ENCODE results near the gene SRSF11. TPM values are rescaled to one million over a fixed set of nuclear protein-coding genes. Genes with fewer than 3 reads are reported as not detected.

SRSF11 gene
- total RNA-seq, 1 donor from 2014 or later, result 281 TPM

DNA sequence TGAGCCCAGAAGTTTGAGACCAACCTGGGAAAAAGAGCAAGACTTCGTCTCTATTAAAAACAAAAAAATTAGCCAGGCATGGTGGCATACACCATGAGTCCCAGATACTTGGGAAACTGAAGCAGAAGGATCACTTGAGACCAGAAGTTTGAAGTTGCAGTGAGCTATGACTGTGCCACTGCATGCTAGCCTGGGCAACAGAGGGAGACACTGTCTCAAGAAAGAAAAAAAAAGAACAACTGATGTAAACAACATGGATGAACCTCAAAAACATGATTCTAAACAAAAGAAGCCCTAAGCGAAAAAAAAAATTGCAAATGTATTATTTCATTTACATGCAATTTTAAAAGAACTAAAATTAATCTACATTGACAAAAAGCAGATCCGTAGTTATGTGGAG, 24.8 kb upstream of the SRSF11 start:
- no peaks in the 10 kb centered on the region for H3F3A ChIP-seq (ENCODE audit: low read depth)
- peaks cover 95% of the 10 kb centered on the region for H3K79me2 ChIP-seq (ENCODE audit: low read depth)
- no peaks in the 10 kb centered on the region for H3K9me3 ChIP-seq (ENCODE audit: low read depth)
- H3K4me3 ChIP-seq, result no peak overlapping the region
- no peaks in the 10 kb centered on the region for H3K36me3 ChIP-seq
- Mint-ChIP-seq H3K27me3 (ENCODE audit: insufficient read depth, low read depth) (no peaks in the 10 kb centered on the region), H3K27ac (no peak overlapping the region), H3K36me3 (peaks cover 2% of the 10 kb centered on the region), H3K4me3 (no peak overlapping the region), H3K4me1 (no peaks in the 10 kb centered on the region), H3K9me3 (no peaks in the 10 kb centered on the region)
- no peaks in the 10 kb centered on the region for H3K27me3 ChIP-seq
- H3K27ac ChIP-seq, result no peak overlapping the region
- H3K4me1 ChIP-seq, result no peaks in the 10 kb centered on the region
- H2AFZ ChIP-seq (replicated peaks), result no peak overlapping the region
- no peak overlapping the region for H3K9ac ChIP-seq
- peaks cover 13% of the 10 kb centered on the region for H4K20me1 ChIP-seq (ENCODE audit: low read depth)
- no peak for DNase-seq (ENCODE audit: low spot score)
- no peak for TF ChIP-seq EZH2 (IDR thresholded peaks at IDR 0.05)
- TF ChIP-seq, protein P1, sequence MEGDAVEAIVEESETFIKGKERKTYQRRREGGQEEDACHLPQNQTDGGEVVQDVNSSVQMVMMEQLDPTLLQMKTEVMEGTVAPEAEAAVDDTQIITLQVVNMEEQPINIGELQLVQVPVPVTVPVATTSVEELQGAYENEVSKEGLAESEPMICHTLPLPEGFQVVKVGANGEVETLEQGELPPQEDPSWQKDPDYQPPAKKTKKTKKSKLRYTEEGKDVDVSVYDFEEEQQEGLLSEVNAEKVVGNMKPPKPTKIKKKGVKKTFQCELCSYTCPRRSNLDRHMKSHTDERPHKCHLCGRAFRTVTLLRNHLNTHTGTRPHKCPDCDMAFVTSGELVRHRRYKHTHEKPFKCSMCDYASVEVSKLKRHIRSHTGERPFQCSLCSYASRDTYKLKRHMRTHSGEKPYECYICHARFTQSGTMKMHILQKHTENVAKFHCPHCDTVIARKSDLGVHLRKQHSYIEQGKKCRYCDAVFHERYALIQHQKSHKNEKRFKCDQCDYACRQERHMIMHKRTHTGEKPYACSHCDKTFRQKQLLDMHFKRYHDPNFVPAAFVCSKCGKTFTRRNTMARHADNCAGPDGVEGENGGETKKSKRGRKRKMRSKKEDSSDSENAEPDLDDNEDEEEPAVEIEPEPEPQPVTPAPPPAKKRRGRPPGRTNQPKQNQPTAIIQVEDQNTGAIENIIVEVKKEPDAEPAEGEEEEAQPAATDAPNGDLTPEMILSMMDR (IDR thresholded peaks at IDR 0.05), result no peak
- no peak for TF ChIP-seq EZH2phosphoT487 (IDR thresholded peaks at IDR 0.05)
- no peak overlapping the region for H3K4me2 ChIP-seq

DNA sequence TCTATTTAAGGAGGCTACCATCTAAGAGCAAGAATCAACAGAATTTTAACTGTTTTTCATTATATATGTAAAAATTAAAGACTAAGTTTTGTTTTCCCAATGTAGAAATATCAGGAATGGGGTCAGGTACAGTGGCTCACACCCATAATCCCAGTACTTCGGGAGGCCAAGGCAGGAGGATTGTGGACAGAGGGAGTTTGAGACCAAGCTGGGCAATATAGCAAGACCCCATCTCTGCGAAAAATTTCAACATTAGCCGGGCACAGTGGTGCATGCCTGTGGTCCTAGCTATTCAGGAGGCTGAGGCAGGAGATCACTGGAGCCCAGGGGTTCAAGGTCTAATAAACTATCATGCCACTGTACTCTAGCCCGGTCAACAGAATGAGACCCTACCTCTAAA, 21.1 kb upstream of the SRSF11 start:
- no peaks in the 10 kb centered on the region for H3F3A ChIP-seq (ENCODE audit: low read depth)
- no peak overlapping the region for H3K4me3 ChIP-seq
- H3K27ac ChIP-seq, result no peak overlapping the region
- Mint-ChIP-seq H3K27ac (no peak overlapping the region), H3K9me3 (no peaks in the 10 kb centered on the region), H3K27me3 (ENCODE audit: insufficient read depth, low read depth) (no peaks in the 10 kb centered on the region), H3K36me3 (peaks cover 2% of the 10 kb centered on the region), H3K4me1 (peaks cover 15% of the 10 kb centered on the region), H3K4me3 (no peak overlapping the region)
- TF ChIP-seq EZH2 (IDR thresholded peaks at IDR 0.05) (no peak), EZH2phosphoT487 (IDR thresholded peaks at IDR 0.05) (no peak)
- TF ChIP-seq, protein P1 (IDR thresholded peaks at IDR 0.05), result no peak
- H3K79me2 ChIP-seq (ENCODE audit: low read depth), result peaks cover 94% of the 10 kb centered on the region
- no peaks in the 10 kb centered on the region for H3K27me3 ChIP-seq
- no peak overlapping the region for H3K4me2 ChIP-seq
- peaks cover 7% of the 10 kb centered on the region for H4K20me1 ChIP-seq (ENCODE audit: low read depth)
- no peak for DNase-seq (ENCODE audit: low spot score)
- H2AFZ ChIP-seq (replicated peaks), result no peak overlapping the region
- H3K9me3 ChIP-seq (ENCODE audit: low read depth), result no peaks in the 10 kb centered on the region
- H3K9ac ChIP-seq, result no peak overlapping the region
- H3K36me3 ChIP-seq, result no peaks in the 10 kb centered on the region
- H3K4me1 ChIP-seq, result peaks cover 8% of the 10 kb centered on the region

DNA sequence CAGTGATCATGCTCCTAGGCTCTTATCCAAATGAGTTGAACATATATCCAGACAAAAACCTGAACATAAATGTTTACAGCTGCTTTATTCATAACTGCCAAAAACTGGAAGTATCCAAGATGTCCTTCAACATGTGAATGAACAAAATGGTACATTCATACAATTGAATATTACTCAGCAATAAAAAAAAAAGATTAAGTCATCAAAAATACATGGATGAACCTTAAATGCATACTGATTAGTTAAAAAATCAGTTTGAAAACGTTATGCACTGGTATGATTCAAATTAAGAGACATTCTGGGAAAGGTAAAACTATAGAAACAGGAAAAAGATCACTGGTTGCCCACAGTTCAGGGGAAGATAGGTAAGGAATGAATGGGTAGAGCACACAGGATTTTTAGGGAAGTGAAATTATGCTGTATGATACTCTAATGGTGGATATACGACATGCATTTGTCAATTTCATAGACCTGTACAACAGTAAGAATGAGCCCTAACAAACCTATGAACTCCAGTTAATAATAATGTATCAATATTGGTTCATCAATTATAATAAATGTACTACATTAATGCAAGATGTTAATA, 18.9 kb upstream of the SRSF11 start:
- Histone ChIP-seq H3K4me1 (peaks cover 8% of the 10 kb centered on the region), H3K27me3 (no peaks in the 10 kb centered on the region), H3K9me3 (ENCODE audit: low read depth) (no peaks in the 10 kb centered on the region), H3K9ac (no peak overlapping the region), H4K20me1 (ENCODE audit: low read depth) (no peaks in the 10 kb centered on the region), H3K4me2 (no peak overlapping the region), H3K27ac (no peak overlapping the region), H2AFZ (replicated peaks) (no peak overlapping the region), H3K79me2 (ENCODE audit: low read depth) (peaks cover 95% of the 10 kb centered on the region), H3K4me3 (no peak overlapping the region), H3K36me3 (no peaks in the 10 kb centered on the region), H3F3A (ENCODE audit: low read depth) (peaks cover 5% of the 10 kb centered on the region)
- Mint-ChIP-seq H3K4me3 (no peak overlapping the region), H3K36me3 (peaks cover 2% of the 10 kb centered on the region), H3K4me1 (peaks cover 21% of the 10 kb centered on the region), H3K27ac (no peak overlapping the region), H3K9me3 (no peaks in the 10 kb centered on the region), H3K27me3 (ENCODE audit: insufficient read depth, low read depth) (no peaks in the 10 kb centered on the region)
- DNase-seq (ENCODE audit: low spot score), result no peak
- TF ChIP-seq EZH2phosphoT487 (IDR thresholded peaks at IDR 0.05), result no peak
- no peak for TF ChIP-seq EZH2 (IDR thresholded peaks at IDR 0.05)

DNA sequence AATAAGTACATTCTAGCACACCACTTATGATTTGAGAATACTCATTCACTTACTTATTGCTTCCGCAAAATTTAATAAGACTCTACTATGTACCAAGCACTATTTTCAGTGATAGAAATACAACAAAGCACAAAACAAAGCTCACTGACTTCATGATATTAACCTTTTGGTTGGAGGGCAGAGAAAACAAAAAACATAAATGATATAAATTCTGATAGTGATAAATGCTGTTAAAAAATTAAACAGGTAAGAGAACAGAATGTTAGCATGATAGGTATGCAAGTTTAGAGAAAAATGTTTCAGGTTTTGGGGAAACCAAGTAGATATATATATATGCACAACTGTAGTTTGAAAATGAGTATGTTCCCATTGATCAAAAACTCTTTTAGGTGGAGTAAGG, 17.0 kb upstream of the SRSF11 start:
- peaks cover 28% of the 10 kb centered on the region for H3K4me1 Mint-ChIP-seq
- Histone ChIP-seq H3K4me3 (peak overlapping the region; percentile 77), H4K20me1 (ENCODE audit: low read depth) (no peaks in the 10 kb centered on the region), H2AFZ (replicated peaks) (no peak overlapping the region), H3K4me2 (peak overlapping the region; percentile 83), H3F3A (ENCODE audit: low read depth) (peaks cover 5% of the 10 kb centered on the region), H3K4me1 (peaks cover 8% of the 10 kb centered on the region), H3K9ac (peak overlapping the region; percentile 81), H3K36me3 (no peaks in the 10 kb centered on the region), H3K27ac (no peak overlapping the region), H3K9me3 (ENCODE audit: low read depth) (no peaks in the 10 kb centered on the region), H3K79me2 (ENCODE audit: low read depth) (peaks cover 97% of the 10 kb centered on the region), H3K27me3 (no peaks in the 10 kb centered on the region)
- TF ChIP-seq, protein P1 (IDR thresholded peaks at IDR 0.05), result no peak
- TF ChIP-seq EZH2phosphoT487 (IDR thresholded peaks at IDR 0.05) (no peak), EZH2 (IDR thresholded peaks at IDR 0.05) (no peak)
- H3K36me3 Mint-ChIP-seq, result peaks cover 2% of the 10 kb centered on the region
- H3K27ac Mint-ChIP-seq, result no peak overlapping the region
- H3K27me3 Mint-ChIP-seq (ENCODE audit: insufficient read depth, low read depth), result no peaks in the 10 kb centered on the region
- H3K9me3 Mint-ChIP-seq, result no peaks in the 10 kb centered on the region
- no peak for DNase-seq (ENCODE audit: low spot score)
- H3K4me3 Mint-ChIP-seq, result peak overlapping the region; percentile 99

Measured in neural progenitor cell (in vitro differentiated cells).